CMK (cell line): Measurements from ENCODE around the gene PON3.

Source experiments
- DNase-seq: peaks from one replicate; pipeline ENCODE4 v3.0.0-alpha.2; 2010; ENCODE audit warnings: low read depth

PON3 gene

GRCh38 chr7:95340491-95340890 lies 55.7 kb downstream of the PON3 start:
- no peak for DNase-seq

GRCh38 chr7:95338832-95339231 lies 57.3 kb downstream of the PON3 start:
- no peak for DNase-seq

GRCh38 chr7:95335093-95335492 lies 61.1 kb downstream of the PON3 start:
- DNase-seq = no peak

- DNase-seq = no peak
Observed at GRCh38 chr7:95334447-95334846, 61.7 kb downstream of the PON3 start.

GRCh38 chr7:95330961-95331337 lies 65.2 kb downstream of the PON3 start:
- DNase-seq = no peak

GRCh38 chr7:95330204-95330960 lies 65.8 kb downstream of the PON3 start:
- DNase-seq = no peak

- no peak for DNase-seq
Observed at GRCh38 chr7:95327356-95327755, 68.8 kb downstream of the PON3 start.

- DNase-seq = no peak
Observed at GRCh38 chr7:95324431-95324830, 71.7 kb downstream of the PON3 start, which contains the start of gene PON1. Gene PON1 (minus strand): TSS chr7:95324532. CDS start chr7:95324475, 57 bp downstream.

GRCh38 chr7:95323410-95324129 lies 72.6 kb downstream of the PON3 start:
- DNase-seq = no peak

GRCh38 chr7:95322854-95323253 lies 73.3 kb downstream of the PON3 start:
- no peak for DNase-seq

- DNase-seq = no peak
Observed at GRCh38 chr7:95322396-95322795, 73.8 kb downstream of the PON3 start.

- no peak for DNase-seq
Observed at GRCh38 chr7:95321720-95322119, 74.5 kb downstream of the PON3 start.

GRCh38 chr7:95320651-95321050 lies 75.5 kb downstream of the PON3 start:
- DNase-seq = no peak

GRCh38 chr7:95319570-95319969 lies 76.6 kb downstream of the PON3 start:
- DNase-seq = no peak

- no peak for DNase-seq
Observed at GRCh38 chr7:95318501-95319100, 77.6 kb downstream of the PON3 start.

- DNase-seq = no peak
Observed at GRCh38 chr7:95317966-95318365, 78.2 kb downstream of the PON3 start.

GRCh38 chr7:95317546-95317945 lies 78.6 kb downstream of the PON3 start:
- DNase-seq = peak; percentile 15

GRCh38 chr7:95316588-95316987 lies 79.6 kb downstream of the PON3 start:
- no peak for DNase-seq

- no peak for DNase-seq
Observed at GRCh38 chr7:95312561-95312960, 83.6 kb downstream of the PON3 start.

- DNase-seq = no peak
Observed at GRCh38 chr7:95311389-95311788, 84.8 kb downstream of the PON3 start.

GRCh38 chr7:95309951-95310350 lies 86.2 kb downstream of the PON3 start:
- DNase-seq = no peak
